Mesothelial cell of epicardium (in vitro differentiated cells): ENCODE results near the gene LATS2. TPM values are rescaled to one million over a fixed set of nuclear protein-coding genes. Genes with fewer than 3 reads are reported as not detected.
"Not testable (repeated sequence)": the region's sequence is repeated elsewhere in the genome, so short reads cannot be mapped to it uniquely, and the experiment has no call there.

Experiments
- DNase-seq, 2 experiments: peaks; one replicate each; pipeline ENCODE4 v3.0.0; 2021; ENCODE audit warnings: low spot score in 2 of 2; ENCODE audit not compliant: unreplicated experiment in 2 of 2
- H3K27ac Mint-ChIP-seq: 2 replicates; pipeline ENCODE4 v1.8.0; 2021; ENCODE audit warnings: mixed read lengths
- H3K27me3 Mint-ChIP-seq: 2 replicates; pipeline ENCODE4 v1.8.0; 2021; ENCODE audit warnings: low read depth, mixed read lengths
- H3K36me3 Mint-ChIP-seq: 2 replicates; pipeline ENCODE4 v1.8.0; 2021; ENCODE audit warnings: mixed read lengths
- H3K4me1 Mint-ChIP-seq: 2 replicates; pipeline ENCODE4 v1.8.0; 2021; ENCODE audit warnings: mixed read lengths
- H3K4me3 Mint-ChIP-seq: 2 replicates; pipeline ENCODE4 v1.8.0; 2021; ENCODE audit warnings: mild to moderate bottlenecking, moderate library complexity, mixed read lengths
- H3K9me3 Mint-ChIP-seq: 2 replicates; pipeline ENCODE4 v1.8.0; 2021; ENCODE audit warnings: mixed read lengths
- CTCF ChIP-seq: fragments of 200-600 bp; sonication (generic); IDR thresholded peaks from one replicate; pipeline ENCODE4 v1.5.0; 2021; ENCODE audit warnings: antibody characterized with exemption; ENCODE audit not compliant: unreplicated experiment
- total RNA-seq: library from RNA; stranded (reverse); gene quantifications from 3 replicates; pipeline ENCODE4 v1.2.1, GENCODE V29; 2021

Gene LATS2
- total RNA-seq, 1 donor from 2014 or later, result 30.2 TPM

- H3K9me3 Mint-ChIP-seq, result peaks cover 3% of the 10 kb centered on the region
- peaks cover 38% of the 10 kb centered on the region for H3K36me3 Mint-ChIP-seq
- no peak for DNase-seq
- no peak for TF ChIP-seq CTCF
- no peaks in the 10 kb centered on the region for H3K4me1 Mint-ChIP-seq
- no peaks in the 10 kb centered on the region for H3K27me3 Mint-ChIP-seq
- H3K27ac Mint-ChIP-seq, result no peak overlapping the region
- no peak overlapping the region for H3K4me3 Mint-ChIP-seq
Observed at GRCh38 chr13:20973886-20974425, 87.4 kb downstream of the LATS2 start.

DNA sequence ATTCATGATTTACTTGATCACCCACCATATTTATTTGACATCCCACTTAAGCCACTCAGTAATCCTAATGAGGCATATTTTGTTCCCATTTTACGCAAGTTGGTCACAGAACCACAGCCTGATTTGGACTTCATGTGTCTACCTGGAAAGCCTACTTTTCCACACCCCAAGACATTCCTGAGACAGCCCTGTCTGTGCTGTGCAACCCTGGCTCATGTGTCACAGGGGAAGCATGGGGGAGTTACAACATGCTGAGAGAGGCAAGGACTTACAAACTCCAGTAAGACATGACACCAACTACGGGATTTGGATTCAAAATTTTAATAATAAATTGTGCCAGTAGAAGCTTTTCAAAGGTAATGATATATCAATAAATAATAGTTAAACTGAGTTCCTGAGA lies 88.7 kb downstream of the LATS2 start:
- peaks cover 42% of the 10 kb centered on the region for H3K36me3 Mint-ChIP-seq
- no peak for TF ChIP-seq CTCF
- no peak overlapping the region for H3K27ac Mint-ChIP-seq
- DNase-seq, result no peak
- no peaks in the 10 kb centered on the region for H3K4me1 Mint-ChIP-seq
- H3K9me3 Mint-ChIP-seq, result peaks cover 11% of the 10 kb centered on the region
- no peak overlapping the region for H3K4me3 Mint-ChIP-seq
- H3K27me3 Mint-ChIP-seq, result no peaks in the 10 kb centered on the region

- no peak overlapping the region for H3K27ac Mint-ChIP-seq
- peaks cover 16% of the 10 kb centered on the region for H3K36me3 Mint-ChIP-seq
- H3K27me3 Mint-ChIP-seq, result no peaks in the 10 kb centered on the region
- H3K4me3 Mint-ChIP-seq, result no peak overlapping the region
- H3K9me3 Mint-ChIP-seq, result peaks cover 11% of the 10 kb centered on the region
- no peak for TF ChIP-seq CTCF
- no peaks in the 10 kb centered on the region for H3K4me1 Mint-ChIP-seq
- DNase-seq, result no peak
Observed at GRCh38 chr13:20969182-20969581, 92.2 kb downstream of the LATS2 start.

GRCh38 chr13:20968745-20969144 lies 92.6 kb downstream of the LATS2 start:
- Mint-ChIP-seq H3K36me3 (peaks cover 13% of the 10 kb centered on the region), H3K27me3 (no peaks in the 10 kb centered on the region), H3K4me3 (no peak overlapping the region), H3K27ac (no peak overlapping the region), H3K9me3 (peaks cover 11% of the 10 kb centered on the region), H3K4me1 (no peaks in the 10 kb centered on the region)
- DNase-seq, result no peak
- TF ChIP-seq CTCF, result no peak

- no peaks in the 10 kb centered on the region for H3K4me1 Mint-ChIP-seq
- no peak for TF ChIP-seq CTCF
- no peaks in the 10 kb centered on the region for H3K27me3 Mint-ChIP-seq
- no peak overlapping the region for H3K27ac Mint-ChIP-seq
- no peak for DNase-seq
- H3K4me3 Mint-ChIP-seq, result no peak overlapping the region
- H3K9me3 Mint-ChIP-seq, result peaks cover 11% of the 10 kb centered on the region
- H3K36me3 Mint-ChIP-seq, result peaks cover 6% of the 10 kb centered on the region
Observed at GRCh38 chr13:20967340-20967739, 94.0 kb downstream of the LATS2 start.

- no peak for TF ChIP-seq CTCF
- Mint-ChIP-seq H3K9me3 (peaks cover 11% of the 10 kb centered on the region), H3K27me3 (peaks cover 14% of the 10 kb centered on the region), H3K27ac (no peak overlapping the region), H3K4me3 (no peak overlapping the region), H3K36me3 (peaks cover 3% of the 10 kb centered on the region), H3K4me1 (no peaks in the 10 kb centered on the region)
- no peak for DNase-seq
Observed at GRCh38 chr13:20964904-20965303, 96.5 kb downstream of the LATS2 start.

DNA sequence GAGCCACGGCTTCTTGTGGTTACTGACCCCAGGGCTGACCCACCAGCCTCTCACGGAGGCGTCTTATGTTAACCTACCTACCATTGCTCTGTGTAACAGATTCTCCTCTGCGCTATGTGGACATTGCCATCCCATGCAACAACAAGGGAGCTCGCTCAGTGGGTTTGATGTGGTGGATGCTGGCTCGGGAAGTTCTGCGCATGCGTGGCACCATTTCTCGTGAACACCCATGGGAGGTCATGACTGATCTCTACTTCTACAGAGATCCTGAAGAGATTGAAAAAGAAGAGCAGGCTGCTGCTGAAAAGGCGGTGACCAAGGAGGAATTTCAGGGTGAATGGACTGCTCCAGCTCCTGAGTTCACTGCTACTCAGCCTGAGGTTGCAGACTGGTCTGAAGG lies 99.7 kb downstream of the LATS2 start:
- peaks cover 16% of the 10 kb centered on the region for H3K27me3 Mint-ChIP-seq
- not testable (repeated sequence) for DNase-seq, H3K27ac Mint-ChIP-seq, H3K36me3 Mint-ChIP-seq, H3K4me3 Mint-ChIP-seq, H3K4me1 Mint-ChIP-seq, H3K9me3 Mint-ChIP-seq
